NCI-H1048 (cell line): ENCODE measurements around the gene INHBB.

ENCODE experiments used
- DNase-seq: peaks from one replicate; lab custom pipeline; 2025; lab: John Stamatoyannopoulos, UW

Gene INHBB

GRCh38 chr2:120357768-120358167 is 11.8 kb downstream of the INHBB start:
- no peak for DNase-seq

- DNase-seq, result no peak
Observed at GRCh38 chr2:120358734-120359465, 13.0 kb downstream of the INHBB start.

- DNase-seq, result no peak
Observed at GRCh38 chr2:120360307-120360855, 14.4 kb downstream of the INHBB start.

- DNase-seq, result no peak
Observed at GRCh38 chr2:120362926-120363325, 17.0 kb downstream of the INHBB start.

- DNase-seq, result no peak
Observed at GRCh38 chr2:120365236-120365793, 19.4 kb downstream of the INHBB start.

- no peak for DNase-seq
Observed at GRCh38 chr2:120366698-120367097, 20.8 kb downstream of the INHBB start.

- no peak for DNase-seq
Observed at GRCh38 chr2:120367221-120367620, 21.3 kb downstream of the INHBB start.

GRCh38 chr2:120367649-120368048 is 21.7 kb downstream of the INHBB start:
- no peak for DNase-seq

GRCh38 chr2:120368086-120368485 is 22.1 kb downstream of the INHBB start:
- no peak for DNase-seq

GRCh38 chr2:120369250-120369649 is 23.3 kb downstream of the INHBB start:
- DNase-seq, result no peak

- no peak for DNase-seq
Observed at GRCh38 chr2:120371969-120372625, 26.2 kb downstream of the INHBB start.

GRCh38 chr2:120372816-120373215 is 26.9 kb downstream of the INHBB start:
- DNase-seq, result no peak

GRCh38 chr2:120373424-120373823 is 27.5 kb downstream of the INHBB start:
- DNase-seq, result no peak

- no peak for DNase-seq
Observed at GRCh38 chr2:120374821-120375220, 28.9 kb downstream of the INHBB start.

- DNase-seq, result no peak
Observed at GRCh38 chr2:120375251-120376020, 29.5 kb downstream of the INHBB start.

GRCh38 chr2:120376101-120376500 is 30.2 kb downstream of the INHBB start:
- DNase-seq, result no peak

- no peak for DNase-seq
Observed at GRCh38 chr2:120376679-120377640, 31.0 kb downstream of the INHBB start.

- DNase-seq, result no peak
Observed at GRCh38 chr2:120378605-120379004, 32.7 kb downstream of the INHBB start.

- DNase-seq, result no peak
Observed at GRCh38 chr2:120379916-120380893, 34.3 kb downstream of the INHBB start.

- DNase-seq, result no peak
Observed at GRCh38 chr2:120381192-120381591, 35.3 kb downstream of the INHBB start.
